Vagina (tissue), 2 donors: ENCODE data around the gene ISX. TPM values are rescaled to one million over a fixed set of nuclear protein-coding genes. Genes with fewer than 3 reads are reported as not detected.

ENCODE experiments used
- DNase-seq, 2 donors: peaks; one replicate each; pipeline ENCODE4 v3.0.0-alpha.2; 2017; ENCODE audit errors: extremely low spot score in 2 of 2
- H3K27ac ChIP-seq: fragments of 200-600 bp; sonication (generic); one replicate; pipeline ENCODE4 v1.5.1; 2019
- H3K27me3 ChIP-seq: fragments of 200-600 bp; sonication (generic); one replicate; pipeline ENCODE4 v1.5.1; 2019
- H3K36me3 ChIP-seq, 2 donors: fragments of 200-600 bp; sonication (generic); one replicate each; pipeline ENCODE4 v1.5.1; 2017 to 2019
- H3K4me1 ChIP-seq: fragments of 200-600 bp; sonication (generic); one replicate; pipeline ENCODE4 v1.5.1; 2019
- H3K4me3 ChIP-seq, 2 donors: fragments of 200-600 bp; sonication (generic); 1 replicate in 1 of 2; 2 replicates in 1 of 2; pipeline ENCODE4 v1.5.1; 2016 to 2019
- H3K9me3 ChIP-seq: fragments of 200-600 bp; sonication (generic); one replicate; pipeline ENCODE4 v1.5.1; 2019
- POLR2A ChIP-seq, 2 donors: fragments of 450-650 bp; IDR thresholded peaks; one replicate each; pipeline ENCODE4 v1.6.1; 2017; ENCODE audit warnings: antibody characterized with exemption in 2 of 2, mild to moderate bottlenecking in 2 of 2, moderate library complexity in 2 of 2
- POLR2AphosphoS5 ChIP-seq, 2 donors: sonication (generic); formaldehyde crosslinking; IDR thresholded peaks; one replicate each; pipeline ENCODE4 v1.9.0; 2017; ENCODE audit warnings: antibody characterized with exemption in 2 of 2, mild to moderate bottlenecking in 2 of 2, low read depth in 1 of 2; ENCODE audit not compliant: insufficient read depth in 1 of 2
- intact Hi-C: fragments of 100-400 bp; cut with DNase I; formaldehyde crosslinking; loops from one replicate; pipeline ENCODE4 v1.15.1; 2023
- total RNA-seq: library from RNA; depleted of rRNA; stranded (reverse); fragments of >200 nt; gene quantifications from one replicate; pipeline ENCODE4 v1.2.3, GENCODE V29; 2016
- TF ChIP-seq, protein P1 (sequence below), 3 experiments: fragments of 450-650 bp in 2 of 3; fragments of 200-600 bp in 1 of 3; sonication (generic) in 1 of 3; IDR thresholded peaks; one replicate each; pipeline ENCODE4 v1.5.1; 2017 to 2019; ENCODE audit warnings: antibody characterized with exemption in 3 of 3, mild to moderate bottlenecking in 2 of 3, moderate library complexity in 2 of 3

Gene ISX
- total RNA-seq, 1 donor from 2014 or later = not detected

DNA sequence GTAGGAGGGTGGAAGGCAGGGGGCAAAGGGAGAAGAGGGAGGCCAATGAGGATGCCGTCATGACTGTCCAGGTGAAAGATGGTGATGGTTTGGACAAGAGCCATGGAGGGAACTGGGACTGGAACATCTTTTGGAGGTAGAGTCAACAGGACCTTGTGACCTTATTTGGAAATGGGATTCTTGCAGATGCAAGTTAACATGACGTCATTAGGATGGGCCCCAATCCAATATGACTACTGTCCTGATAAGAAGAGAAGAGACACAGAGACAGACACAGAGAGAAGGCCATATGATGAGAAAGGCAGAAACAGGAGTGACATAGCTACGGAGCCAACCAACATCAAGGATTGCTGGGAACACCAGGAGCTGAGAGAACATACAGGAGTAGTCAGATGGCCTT lies 31.0 kb upstream of the ISX start:
- TF ChIP-seq POLR2AphosphoS5 (IDR thresholded peaks at IDR 0.05; ENCODE audit: insufficient read depth in 1 of 2, low read depth in 1 of 2) = no peak
- TF ChIP-seq POLR2A (IDR thresholded peaks at IDR 0.05) = no peak
- TF ChIP-seq, protein P1, sequence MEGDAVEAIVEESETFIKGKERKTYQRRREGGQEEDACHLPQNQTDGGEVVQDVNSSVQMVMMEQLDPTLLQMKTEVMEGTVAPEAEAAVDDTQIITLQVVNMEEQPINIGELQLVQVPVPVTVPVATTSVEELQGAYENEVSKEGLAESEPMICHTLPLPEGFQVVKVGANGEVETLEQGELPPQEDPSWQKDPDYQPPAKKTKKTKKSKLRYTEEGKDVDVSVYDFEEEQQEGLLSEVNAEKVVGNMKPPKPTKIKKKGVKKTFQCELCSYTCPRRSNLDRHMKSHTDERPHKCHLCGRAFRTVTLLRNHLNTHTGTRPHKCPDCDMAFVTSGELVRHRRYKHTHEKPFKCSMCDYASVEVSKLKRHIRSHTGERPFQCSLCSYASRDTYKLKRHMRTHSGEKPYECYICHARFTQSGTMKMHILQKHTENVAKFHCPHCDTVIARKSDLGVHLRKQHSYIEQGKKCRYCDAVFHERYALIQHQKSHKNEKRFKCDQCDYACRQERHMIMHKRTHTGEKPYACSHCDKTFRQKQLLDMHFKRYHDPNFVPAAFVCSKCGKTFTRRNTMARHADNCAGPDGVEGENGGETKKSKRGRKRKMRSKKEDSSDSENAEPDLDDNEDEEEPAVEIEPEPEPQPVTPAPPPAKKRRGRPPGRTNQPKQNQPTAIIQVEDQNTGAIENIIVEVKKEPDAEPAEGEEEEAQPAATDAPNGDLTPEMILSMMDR (IDR thresholded peaks at IDR 0.05) = no peak
- intact Hi-C loops = no loop called here

DNA sequence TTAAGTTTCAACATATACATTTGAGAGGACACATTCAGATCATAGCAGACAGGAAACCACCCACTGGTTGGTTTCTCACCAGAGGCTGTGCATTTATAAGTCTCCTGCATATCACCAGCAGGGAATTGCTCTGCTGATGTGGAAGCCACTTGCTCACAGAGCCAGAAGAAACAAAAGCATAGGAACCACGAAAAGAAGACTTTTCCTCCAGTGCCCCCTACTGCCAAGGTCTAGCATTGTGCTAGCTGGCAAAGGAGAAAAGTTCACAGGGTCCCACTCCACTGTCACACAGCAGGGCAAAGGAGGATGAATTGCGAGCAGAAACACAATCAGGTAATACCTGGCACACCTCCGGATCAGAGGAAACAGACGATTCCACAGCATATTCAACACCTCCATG lies 28.9 kb upstream of the ISX start:
- no peak overlapping the region for H3K4me3 ChIP-seq
- H3K36me3 ChIP-seq = no peaks in the 10 kb centered on the region
- no peaks in the 10 kb centered on the region for H3K4me1 ChIP-seq
- intact Hi-C loops = no loop called here
- no peaks in the 10 kb centered on the region for H3K27me3 ChIP-seq
- no peaks in the 10 kb centered on the region for H3K9me3 ChIP-seq
- DNase-seq = no peak
- H3K27ac ChIP-seq = no peak overlapping the region
- TF ChIP-seq, protein P1 (IDR thresholded peaks at IDR 0.05) = no peak
- no peak for TF ChIP-seq POLR2AphosphoS5 (IDR thresholded peaks at IDR 0.05; ENCODE audit: insufficient read depth in 1 of 2, low read depth in 1 of 2)
- TF ChIP-seq POLR2A (IDR thresholded peaks at IDR 0.05) = no peak

More for the DNA sequence above, 31.0 kb upstream of the ISX start:
- Histone ChIP-seq H3K27ac (no peak overlapping the region), H3K36me3 (no peaks in the 10 kb centered on the region), H3K4me1 (no peaks in the 10 kb centered on the region), H3K4me3 (no peak overlapping the region), H3K9me3 (no peaks in the 10 kb centered on the region), H3K27me3 (no peaks in the 10 kb centered on the region)
- DNase-seq = no peak

DNA sequence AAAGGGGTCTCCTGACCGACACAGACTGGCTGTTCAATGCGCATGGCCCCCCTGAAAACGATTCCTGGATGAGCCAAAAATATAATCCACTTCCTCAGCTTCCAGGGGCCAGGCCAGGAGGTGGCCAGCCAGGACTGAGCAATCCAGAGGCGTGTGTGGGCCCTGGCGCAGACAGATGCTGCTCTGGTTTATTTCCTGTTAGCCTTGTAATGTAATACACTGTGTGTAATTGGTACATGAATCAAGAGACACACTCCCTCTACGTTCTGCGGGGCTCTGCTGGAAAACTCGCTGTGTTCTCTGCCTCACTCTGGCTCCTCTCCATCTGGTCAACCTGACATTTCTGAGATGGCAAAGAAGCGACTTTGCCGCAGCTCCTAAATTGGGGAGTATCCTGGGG lies 26.3 kb upstream of the ISX start:
- TF ChIP-seq POLR2AphosphoS5 (IDR thresholded peaks at IDR 0.05; ENCODE audit: insufficient read depth in 1 of 2, low read depth in 1 of 2) (no peak), POLR2A (IDR thresholded peaks at IDR 0.05) (no peak)
- TF ChIP-seq, protein P1 (IDR thresholded peaks at IDR 0.05) = no peak
- intact Hi-C loops = no loop called here

DNA sequence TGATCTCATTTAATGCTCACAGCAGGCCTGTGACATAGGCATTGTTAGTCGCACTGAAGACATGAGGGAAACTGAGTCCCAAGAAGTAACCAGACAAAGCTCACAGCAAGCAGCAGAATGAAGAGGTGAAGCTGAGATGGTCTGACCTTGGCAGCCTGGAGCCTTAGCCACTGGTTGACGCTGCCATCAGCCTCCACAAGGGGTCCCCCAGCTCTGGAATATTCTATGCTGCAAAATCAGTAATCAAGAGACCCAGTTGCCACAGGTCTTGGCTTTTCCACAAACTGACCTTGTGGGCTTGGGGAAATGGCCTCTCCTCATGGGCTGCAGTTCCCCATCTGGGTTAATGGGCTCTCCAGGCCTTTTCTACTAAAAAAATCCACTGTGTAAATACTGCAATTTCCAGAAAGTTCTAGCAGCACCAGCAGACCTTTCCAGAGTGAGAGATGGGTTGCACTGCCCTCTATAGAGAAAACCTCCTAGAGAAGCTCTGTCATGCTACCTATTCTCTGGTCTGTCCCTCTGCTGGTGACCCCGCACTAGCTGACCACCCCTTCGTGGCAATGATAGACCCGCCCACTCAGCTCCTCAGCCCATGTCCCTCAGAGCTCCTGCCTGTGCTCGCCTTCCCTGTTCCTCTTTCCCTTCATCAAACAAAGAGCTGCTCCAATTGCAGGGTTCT lies 22.6 kb upstream of the ISX start:
- DNase-seq = no peak
- no peak for TF ChIP-seq POLR2A (IDR thresholded peaks at IDR 0.05)
- TF ChIP-seq POLR2AphosphoS5 (IDR thresholded peaks at IDR 0.05; ENCODE audit: insufficient read depth in 1 of 2, low read depth in 1 of 2) = no peak
- TF ChIP-seq, protein P1 (IDR thresholded peaks at IDR 0.05) = no peak
- intact Hi-C loops = no loop called here
- Histone ChIP-seq H3K27me3 (no peaks in the 10 kb centered on the region), H3K9me3 (no peaks in the 10 kb centered on the region), H3K27ac (no peak overlapping the region), H3K36me3 (no peaks in the 10 kb centered on the region), H3K4me1 (no peaks in the 10 kb centered on the region), H3K4me3 (no peak overlapping the region)

More for the DNA sequence above, 26.3 kb upstream of the ISX start:
- Histone ChIP-seq H3K9me3 (no peaks in the 10 kb centered on the region), H3K36me3 (no peaks in the 10 kb centered on the region), H3K27me3 (no peaks in the 10 kb centered on the region), H3K4me3 (no peak overlapping the region), H3K27ac (no peak overlapping the region), H3K4me1 (no peaks in the 10 kb centered on the region)
- no peak for DNase-seq

DNA sequence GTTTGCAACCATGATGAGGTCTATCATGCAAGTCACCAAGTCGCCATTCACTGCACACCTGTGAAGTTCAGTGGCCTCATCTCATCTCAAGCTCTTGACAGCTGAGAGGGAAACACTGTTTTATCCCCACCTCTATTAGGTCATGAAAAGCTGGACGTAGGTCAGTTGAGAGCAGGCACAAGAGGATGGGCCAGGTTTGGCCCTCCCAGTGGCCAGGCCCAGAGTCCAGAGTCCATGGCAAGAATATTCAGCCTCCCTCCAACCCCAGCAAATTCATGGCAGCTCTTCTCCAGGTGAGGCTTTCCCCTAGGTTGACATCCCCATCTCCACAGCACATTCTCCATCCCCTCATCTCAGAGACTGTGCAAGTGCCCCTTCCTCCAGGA lies 22.0 kb upstream of the ISX start:
- Histone ChIP-seq H3K4me3 (no peak overlapping the region), H3K4me1 (no peaks in the 10 kb centered on the region), H3K9me3 (no peaks in the 10 kb centered on the region), H3K27ac (no peak overlapping the region), H3K27me3 (no peaks in the 10 kb centered on the region), H3K36me3 (no peaks in the 10 kb centered on the region)
- intact Hi-C loops = no loop called here
- TF ChIP-seq, protein P1 (IDR thresholded peaks at IDR 0.05) = no peak
- no peak for DNase-seq
